ENCODE data around the gene PRR33.

The PRR33 gene

GRCh38 chr11:1872267-1872985 lies 19.3 kb downstream of the PRR33 start:
- DNase-seq, result no peak
- H3K36me3 ChIP-seq, result no peaks in the 10 kb centered on the region
- H3K4me1 ChIP-seq, result peaks cover 6% of the 10 kb centered on the region
- no peaks in the 10 kb centered on the region for H3K9me3 ChIP-seq
- H3K27me3 ChIP-seq, result no peaks in the 10 kb centered on the region
- no peak overlapping the region for H3K4me3 ChIP-seq (ENCODE audit: low read depth, low read length)
- TF ChIP-seq CTCF (IDR thresholded peaks at IDR 0.05; ENCODE audit: low read depth, low read length), result no peak

- H3K4me1 ChIP-seq, result peaks cover 6% of the 10 kb centered on the region
These were observed 20.2 kb downstream of the PRR33 start for GRCh38 chr11:1871531-1871930.

GRCh38 chr11:1870721-1871466 lies 20.8 kb downstream of the PRR33 start:
- Histone ChIP-seq H3K9me3 (no peaks in the 10 kb centered on the region), H3K4me3 (ENCODE audit: low read depth, low read length) (no peak overlapping the region), H3K27me3 (no peaks in the 10 kb centered on the region), H3K4me1 (peaks cover under 1% of the 10 kb centered on the region; the same call in 1 of the 2 replicates), H3K36me3 (no peaks in the 10 kb centered on the region)
- DNase-seq, result no peak
- no peak for TF ChIP-seq CTCF (IDR thresholded peaks at IDR 0.05; ENCODE audit: low read depth, low read length)

More at GRCh38 chr11:1871531-1871930, 20.2 kb downstream of the PRR33 start:
- Histone ChIP-seq H3K9me3 (no peaks in the 10 kb centered on the region), H3K36me3 (no peaks in the 10 kb centered on the region), H3K27me3 (no peaks in the 10 kb centered on the region), H3K4me3 (ENCODE audit: low read depth, low read length) (no peak overlapping the region)
- no peak for TF ChIP-seq CTCF (IDR thresholded peaks at IDR 0.05; ENCODE audit: low read depth, low read length)
- no peak for DNase-seq

- H3K4me1 ChIP-seq, result no peaks in the 10 kb centered on the region
- H3K9me3 ChIP-seq, result no peaks in the 10 kb centered on the region
- H3K4me3 ChIP-seq (ENCODE audit: low read depth, low read length), result no peak overlapping the region
- no peak for DNase-seq
- no peaks in the 10 kb centered on the region for H3K27me3 ChIP-seq
- TF ChIP-seq CTCF (IDR thresholded peaks at IDR 0.05; ENCODE audit: low read depth, low read length), result no peak
- no peaks in the 10 kb centered on the region for H3K36me3 ChIP-seq
These were observed 21.4 kb downstream of the PRR33 start for GRCh38 chr11:1870326-1870696.

- TF ChIP-seq CTCF (IDR thresholded peaks at IDR 0.05; ENCODE audit: low read depth, low read length), result no peak
- no peaks in the 10 kb centered on the region for H3K9me3 ChIP-seq
- H3K4me1 ChIP-seq, result no peaks in the 10 kb centered on the region; the same call in 1 of the 2 replicates
- no peak for DNase-seq
- no peak overlapping the region for H3K4me3 ChIP-seq (ENCODE audit: low read depth, low read length)
- no peaks in the 10 kb centered on the region for H3K27me3 ChIP-seq
- no peaks in the 10 kb centered on the region for H3K36me3 ChIP-seq
These were observed 22.0 kb downstream of the PRR33 start for GRCh38 chr11:1869427-1870325.
